ENCODE data around the gene MRPS33.

DNA sequence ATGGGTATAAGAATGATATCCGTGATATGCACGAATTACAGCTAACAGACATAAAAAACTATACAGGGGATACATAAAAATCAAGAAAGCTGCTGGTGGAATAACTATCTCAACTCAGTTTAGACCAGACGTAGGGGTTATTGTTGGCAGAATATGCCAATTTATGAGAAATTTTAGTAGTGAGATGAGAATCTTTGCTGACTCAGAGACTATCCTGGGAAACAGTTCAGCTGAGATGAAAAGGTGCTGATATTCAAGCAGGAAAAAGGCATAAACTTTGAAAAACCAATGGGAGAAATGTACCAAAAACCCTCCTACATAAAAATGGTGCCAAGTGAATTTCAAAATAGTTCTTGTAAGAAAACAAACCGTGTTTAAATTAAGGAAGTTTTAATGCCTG is 3.3 kb downstream of the MRPS33 start:
- TF ChIP-seq CTCF (IDR thresholded peaks at IDR 0.05; ENCODE audit: extremely low read depth in 1 of 2, insufficient read depth in 1 of 2, low read depth in 1 of 2, low read length in 2 of 2), result no peak
- no peak for TF ChIP-seq EZH2 (IDR thresholded peaks at IDR 0.05; ENCODE audit: borderline replicate concordance, low read depth, low read length, severe bottlenecking)
- no peak for TF ChIP-seq POLR2AphosphoS5 (IDR thresholded peaks at IDR 0.05; ENCODE audit: insufficient read depth, low read depth, low read length)
- no peak for TF ChIP-seq POLR2A (IDR thresholded peaks at IDR 0.05; ENCODE audit: low read depth, low read length)
- TF ChIP-seq, protein P1, sequence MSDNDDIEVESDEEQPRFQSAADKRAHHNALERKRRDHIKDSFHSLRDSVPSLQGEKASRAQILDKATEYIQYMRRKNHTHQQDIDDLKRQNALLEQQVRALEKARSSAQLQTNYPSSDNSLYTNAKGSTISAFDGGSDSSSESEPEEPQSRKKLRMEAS (IDR thresholded peaks at IDR 0.05; ENCODE audit: insufficient read depth, insufficient read length), result no peak
- no peak for TF ChIP-seq JUN (IDR thresholded peaks at IDR 0.05; ENCODE audit: borderline replicate concordance, insufficient read depth, insufficient read length, low read depth)

Measured in endothelial cell of umbilical vein (primary cell).